ENCODE measurements around the gene AGO3. TPM values are rescaled to one million over a fixed set of nuclear protein-coding genes. Genes with fewer than 3 reads are reported as not detected.

The AGO3 gene
- total and polyA plus RNA-seq, 10 of the 15 experiments (the other 5 are each of a cell fraction or from before 2014, with no cell fraction given) = 3.9 to 35.2 (median 12.5) TPM

DNA sequence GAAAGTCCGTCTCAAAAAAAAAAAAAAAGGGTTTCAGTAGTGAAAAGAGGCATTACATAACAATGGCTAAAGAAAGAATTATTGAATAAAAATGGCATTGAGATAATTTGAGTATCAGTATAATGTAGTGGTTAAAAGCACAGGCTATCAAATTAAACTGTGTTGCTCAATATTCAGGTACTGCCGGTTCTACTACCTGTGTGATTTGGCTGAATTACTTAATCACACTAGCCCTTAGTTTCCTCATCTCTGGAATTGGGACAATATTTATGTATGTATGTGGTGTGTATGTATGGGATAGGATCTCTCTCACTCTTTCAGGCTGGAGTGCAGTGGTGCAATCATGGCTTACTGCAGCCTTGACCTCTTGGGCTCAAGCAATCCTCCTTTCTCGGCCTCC, 96.9 kb downstream of the AGO3 start:
- FAIRE-seq = no peak
- POLR2A ChIA-PET = interaction anchor here (0.7 kb wide), 1 partner anchor 16 kb away, joined by 6 read pairs; no protein-coding TSS in a partner anchor
- WGBS (ENCODE audit: insufficient coverage, insufficient replicate concordance, low lambda C conversion rate, missing lambda C conversion rate) = 94% methylated on average over 2 of the region's 3 CpGs
- no peak for DNase-seq (ENCODE audit: low read depth, low spot score)
- no peak overlapping the region for H3K9ac ChIP-seq (ENCODE audit: control insufficient read depth, insufficient read depth, low read length)
- H3K27ac ChIP-seq (ENCODE audit: control insufficient read depth, insufficient read depth) = no peak overlapping the region
- RAD21 ChIA-PET (ENCODE audit: unreplicated experiment) = no interaction called here
- in situ Hi-C loops (cut with MboI) (no loop called here), intact Hi-C loops (cut with micrococcal nuclease; ENCODE audit: unreplicated experiment) (no loop called here)
- ATAC-seq = no peak
- no peaks in the 10 kb centered on the region for H4K20me1 ChIP-seq (ENCODE audit: control insufficient read depth, insufficient read depth)
- SMC1A ChIA-PET (ENCODE audit: uncharacterized antibody, unreplicated experiment) = no interaction called here
- no peak overlapping the region for H3K4me3 ChIP-seq
- H3K27me3 ChIP-seq (replicated peaks in 1 of 2; ENCODE audit: control insufficient read depth in 2 of 2, insufficient read depth in 2 of 2, low read length in 1 of 2) = no peaks in the 10 kb centered on the region
- no TSS peak for BruUV-seq (replicated peaks)
- TF ChIP-seq CREB1 (IDR thresholded peaks at IDR 0.05; ENCODE audit: low read depth) (no peak), ZBED1 (IDR thresholded peaks at IDR 0.05; ENCODE audit: borderline replicate concordance) (no peak), STAT1 (conservative IDR thresholded peaks at IDR 0.05) (no peak), POU2F2 (IDR thresholded peaks at IDR 0.05; ENCODE audit: borderline replicate concordance, low read depth, low read length) (no peak), CREM (IDR thresholded peaks at IDR 0.05; ENCODE audit: low read depth) (no peak)
- TF ChIP-seq, protein P1, sequence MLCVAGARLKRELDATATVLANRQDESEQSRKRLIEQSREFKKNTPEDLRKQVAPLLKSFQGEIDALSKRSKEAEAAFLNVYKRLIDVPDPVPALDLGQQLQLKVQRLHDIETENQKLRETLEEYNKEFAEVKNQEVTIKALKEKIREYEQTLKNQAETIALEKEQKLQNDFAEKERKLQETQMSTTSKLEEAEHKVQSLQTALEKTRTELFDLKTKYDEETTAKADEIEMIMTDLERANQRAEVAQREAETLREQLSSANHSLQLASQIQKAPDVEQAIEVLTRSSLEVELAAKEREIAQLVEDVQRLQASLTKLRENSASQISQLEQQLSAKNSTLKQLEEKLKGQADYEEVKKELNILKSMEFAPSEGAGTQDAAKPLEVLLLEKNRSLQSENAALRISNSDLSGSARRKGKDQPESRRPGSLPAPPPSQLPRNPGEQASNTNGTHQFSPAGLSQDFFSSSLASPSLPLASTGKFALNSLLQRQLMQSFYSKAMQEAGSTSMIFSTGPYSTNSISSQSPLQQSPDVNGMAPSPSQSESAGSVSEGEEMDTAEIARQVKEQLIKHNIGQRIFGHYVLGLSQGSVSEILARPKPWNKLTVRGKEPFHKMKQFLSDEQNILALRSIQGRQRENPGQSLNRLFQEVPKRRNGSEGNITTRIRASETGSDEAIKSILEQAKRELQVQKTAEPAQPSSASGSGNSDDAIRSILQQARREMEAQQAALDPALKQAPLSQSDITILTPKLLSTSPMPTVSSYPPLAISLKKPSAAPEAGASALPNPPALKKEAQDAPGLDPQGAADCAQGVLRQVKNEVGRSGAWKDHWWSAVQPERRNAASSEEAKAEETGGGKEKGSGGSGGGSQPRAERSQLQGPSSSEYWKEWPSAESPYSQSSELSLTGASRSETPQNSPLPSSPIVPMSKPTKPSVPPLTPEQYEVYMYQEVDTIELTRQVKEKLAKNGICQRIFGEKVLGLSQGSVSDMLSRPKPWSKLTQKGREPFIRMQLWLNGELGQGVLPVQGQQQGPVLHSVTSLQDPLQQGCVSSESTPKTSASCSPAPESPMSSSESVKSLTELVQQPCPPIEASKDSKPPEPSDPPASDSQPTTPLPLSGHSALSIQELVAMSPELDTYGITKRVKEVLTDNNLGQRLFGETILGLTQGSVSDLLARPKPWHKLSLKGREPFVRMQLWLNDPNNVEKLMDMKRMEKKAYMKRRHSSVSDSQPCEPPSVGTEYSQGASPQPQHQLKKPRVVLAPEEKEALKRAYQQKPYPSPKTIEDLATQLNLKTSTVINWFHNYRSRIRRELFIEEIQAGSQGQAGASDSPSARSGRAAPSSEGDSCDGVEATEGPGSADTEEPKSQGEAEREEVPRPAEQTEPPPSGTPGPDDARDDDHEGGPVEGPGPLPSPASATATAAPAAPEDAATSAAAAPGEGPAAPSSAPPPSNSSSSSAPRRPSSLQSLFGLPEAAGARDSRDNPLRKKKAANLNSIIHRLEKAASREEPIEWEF (IDR thresholded peaks at IDR 0.05; ENCODE audit: insufficient replicate concordance, low read depth, low read length) = no peak
- TF ChIP-seq, protein P2, sequence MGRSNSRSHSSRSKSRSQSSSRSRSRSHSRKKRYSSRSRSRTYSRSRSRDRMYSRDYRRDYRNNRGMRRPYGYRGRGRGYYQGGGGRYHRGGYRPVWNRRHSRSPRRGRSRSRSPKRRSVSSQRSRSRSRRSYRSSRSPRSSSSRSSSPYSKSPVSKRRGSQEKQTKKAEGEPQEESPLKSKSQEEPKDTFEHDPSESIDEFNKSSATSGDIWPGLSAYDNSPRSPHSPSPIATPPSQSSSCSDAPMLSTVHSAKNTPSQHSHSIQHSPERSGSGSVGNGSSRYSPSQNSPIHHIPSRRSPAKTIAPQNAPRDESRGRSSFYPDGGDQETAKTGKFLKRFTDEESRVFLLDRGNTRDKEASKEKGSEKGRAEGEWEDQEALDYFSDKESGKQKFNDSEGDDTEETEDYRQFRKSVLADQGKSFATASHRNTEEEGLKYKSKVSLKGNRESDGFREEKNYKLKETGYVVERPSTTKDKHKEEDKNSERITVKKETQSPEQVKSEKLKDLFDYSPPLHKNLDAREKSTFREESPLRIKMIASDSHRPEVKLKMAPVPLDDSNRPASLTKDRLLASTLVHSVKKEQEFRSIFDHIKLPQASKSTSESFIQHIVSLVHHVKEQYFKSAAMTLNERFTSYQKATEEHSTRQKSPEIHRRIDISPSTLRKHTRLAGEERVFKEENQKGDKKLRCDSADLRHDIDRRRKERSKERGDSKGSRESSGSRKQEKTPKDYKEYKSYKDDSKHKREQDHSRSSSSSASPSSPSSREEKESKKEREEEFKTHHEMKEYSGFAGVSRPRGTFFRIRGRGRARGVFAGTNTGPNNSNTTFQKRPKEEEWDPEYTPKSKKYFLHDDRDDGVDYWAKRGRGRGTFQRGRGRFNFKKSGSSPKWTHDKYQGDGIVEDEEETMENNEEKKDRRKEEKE (IDR thresholded peaks at IDR 0.05) = no peak
- H3K79me2 ChIP-seq (ENCODE audit: control insufficient read depth, insufficient read depth, low read length) = peaks cover 4% of the 10 kb centered on the region
- H3K4me1 ChIP-seq (ENCODE audit: control insufficient read depth, insufficient read depth, low read length) = peaks cover 10% of the 10 kb centered on the region; the same call in 1 of the 2 replicates
- H3K9me3 ChIP-seq (replicated peaks; ENCODE audit: control insufficient read depth, insufficient read depth, low read length) = peaks cover 2% of the 10 kb centered on the region; the same call in 1 of the 3 replicates
- H3K36me3 ChIP-seq (ENCODE audit: control insufficient read depth in 2 of 2, insufficient read depth in 2 of 2, low read length in 1 of 2) = peaks cover 0 to 12% of the 10 kb centered on the region in 2 experiments; a peak in 3 of 4 replicates
- CTCF ChIA-PET = interaction anchor here (0.7 kb wide), 1 partner anchor 577 kb away, joined by 3 read pairs; no protein-coding TSS in a partner anchor
- no peak overlapping the region for H3K4me2 ChIP-seq (ENCODE audit: control insufficient read depth, insufficient read depth)
- no peak overlapping the region for H2AFZ ChIP-seq (ENCODE audit: control insufficient read depth, low read depth, low read length)
